Gastroesophageal sphincter (tissue), 3 donors: ENCODE data around the gene GOLGA6D.
"Not testable (repeated sequence)": the region's sequence is repeated elsewhere in the genome, so short reads cannot be mapped to it uniquely, and the experiment has no call there.

Source experiments
- CTCF ChIP-seq, 4 experiments: fragments of 200-600 bp in 2 of 4; fragments of 450-650 bp in 2 of 4; sonication (generic) in 1 of 4; IDR thresholded peaks; one replicate each; pipeline ENCODE4 v1.5.1; 2017 to 2019; ENCODE audit warnings: antibody characterized with exemption in 4 of 4, mild to moderate bottlenecking in 2 of 4, moderate library complexity in 2 of 4
- POLR2A ChIP-seq, 2 donors: fragments of 450-650 bp; IDR thresholded peaks; one replicate each; pipeline ENCODE4 v1.6.1; 2017; ENCODE audit warnings: antibody characterized with exemption in 2 of 2, mild to moderate bottlenecking in 2 of 2, moderate library complexity in 1 of 2
- POLR2AphosphoS5 ChIP-seq: sonication (generic); formaldehyde crosslinking; IDR thresholded peaks from one replicate; pipeline ENCODE4 v1.6.1; 2017; ENCODE audit warnings: antibody characterized with exemption

DNA sequence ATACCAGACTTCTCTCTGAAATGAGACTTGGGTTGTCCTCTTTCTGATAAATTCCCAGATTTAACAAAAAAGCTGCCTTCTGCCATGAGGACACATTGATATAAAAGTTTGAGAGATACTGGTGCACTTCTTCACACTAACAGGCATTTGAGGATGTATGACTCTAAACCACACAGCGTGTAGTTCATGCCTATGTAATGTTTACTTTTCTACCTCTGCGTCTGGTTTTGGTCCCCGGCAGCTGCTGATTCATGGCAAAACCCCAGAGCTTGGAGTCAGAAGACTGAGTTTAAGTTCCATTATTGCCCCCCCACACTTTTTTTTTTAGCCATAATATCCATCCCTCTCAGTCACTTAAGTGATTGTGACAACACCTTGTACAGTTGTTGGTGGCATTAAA is 1.5 kb downstream of the GOLGA6D start:
- TF ChIP-seq POLR2A (IDR thresholded peaks at IDR 0.05); CTCF (IDR thresholded peaks at IDR 0.05); POLR2AphosphoS5: not testable (repeated sequence)
